ENCODE measurements around the gene SSBP2.
"Not testable (repeated sequence)": the region's sequence is repeated elsewhere in the genome, so short reads cannot be mapped to it uniquely, and the experiment has no call there.

The SSBP2 gene

DNA sequence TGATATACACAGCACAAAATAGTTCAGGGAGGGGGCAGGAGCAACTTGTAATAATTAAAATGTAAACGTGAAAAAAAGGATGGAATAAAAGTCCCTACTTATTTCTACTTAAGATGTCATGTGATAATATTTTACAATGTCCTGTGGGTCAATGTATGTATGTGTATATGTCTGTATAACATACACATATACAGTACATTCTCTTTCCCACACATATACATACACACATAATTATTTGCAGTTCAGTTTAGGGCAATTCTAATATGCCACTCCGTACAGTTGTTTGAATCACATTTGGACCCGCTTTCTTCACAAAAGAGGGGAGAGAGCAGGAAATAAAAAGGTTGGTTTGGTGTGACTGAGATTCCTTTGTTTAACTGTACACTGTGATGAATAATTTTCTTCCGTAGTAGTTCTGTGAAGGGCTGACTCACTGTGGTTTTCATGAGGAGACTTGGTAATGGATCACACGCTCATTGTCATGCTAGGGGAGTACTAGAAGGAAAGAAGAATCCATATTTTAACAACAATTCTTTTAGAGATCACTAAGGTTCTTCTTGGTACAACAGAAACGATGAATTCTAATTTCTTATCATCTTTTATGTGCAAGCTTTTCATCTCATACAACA lies 330.7 kb downstream of the SSBP2 start:
- DNase-seq: no peak

DNA sequence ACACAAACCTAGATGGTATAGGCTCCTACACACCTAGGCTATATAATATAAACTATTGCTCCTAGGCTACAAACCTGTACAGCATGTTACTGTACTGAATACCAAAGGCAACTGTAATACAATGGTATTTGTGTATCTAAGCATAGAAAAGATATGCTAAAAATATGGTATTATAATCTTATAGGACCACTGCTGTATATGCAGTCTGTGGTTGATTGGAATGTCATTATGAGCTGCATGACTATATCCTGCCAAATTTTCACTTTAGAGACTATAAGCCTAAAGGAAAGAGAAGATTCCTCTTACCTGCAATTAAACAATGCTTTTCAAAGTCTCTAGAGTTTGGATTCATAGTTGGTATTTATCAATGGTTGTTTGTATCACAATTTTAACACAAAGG lies 332.3 kb downstream of the SSBP2 start:
- no peak for DNase-seq

DNA sequence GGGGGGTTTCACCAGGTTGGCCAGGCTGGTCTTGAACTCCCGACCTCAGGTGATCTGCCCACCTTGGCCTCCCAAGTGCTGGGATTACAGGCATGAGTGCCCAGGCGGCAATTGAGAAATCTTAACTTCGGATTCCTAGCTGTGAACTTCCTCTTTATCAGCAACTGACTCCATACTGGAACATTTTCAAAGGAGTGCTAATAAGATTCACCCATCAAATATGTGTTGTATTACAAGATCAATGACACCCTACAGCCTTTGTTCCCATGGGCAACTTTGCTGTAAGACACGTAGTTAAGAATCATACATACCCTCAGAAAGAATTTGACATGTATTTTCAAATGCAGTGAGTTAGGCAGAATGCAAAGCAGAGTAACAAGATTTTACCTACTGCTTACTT lies 333.8 kb downstream of the SSBP2 start:
- DNase-seq: no peak

DNA sequence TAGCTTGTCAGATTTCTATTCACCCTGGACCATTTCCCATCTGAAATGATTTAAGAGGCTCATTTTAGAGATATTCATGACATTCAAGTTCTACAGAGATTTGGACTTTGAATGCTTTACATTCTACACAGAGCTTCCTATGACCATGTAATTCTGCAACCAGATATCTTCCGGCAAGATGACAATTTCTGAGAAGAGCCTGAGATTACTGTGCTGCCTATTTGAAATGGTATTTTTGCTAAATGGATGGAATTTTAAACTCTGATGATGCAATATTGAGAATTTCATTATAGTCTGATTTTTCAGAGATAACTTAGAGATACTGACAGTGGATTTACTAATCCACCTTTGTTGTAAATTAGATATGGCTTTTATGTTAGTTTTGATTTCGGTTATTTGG lies 341.0 kb downstream of the SSBP2 start:
- no peak for DNase-seq

DNA sequence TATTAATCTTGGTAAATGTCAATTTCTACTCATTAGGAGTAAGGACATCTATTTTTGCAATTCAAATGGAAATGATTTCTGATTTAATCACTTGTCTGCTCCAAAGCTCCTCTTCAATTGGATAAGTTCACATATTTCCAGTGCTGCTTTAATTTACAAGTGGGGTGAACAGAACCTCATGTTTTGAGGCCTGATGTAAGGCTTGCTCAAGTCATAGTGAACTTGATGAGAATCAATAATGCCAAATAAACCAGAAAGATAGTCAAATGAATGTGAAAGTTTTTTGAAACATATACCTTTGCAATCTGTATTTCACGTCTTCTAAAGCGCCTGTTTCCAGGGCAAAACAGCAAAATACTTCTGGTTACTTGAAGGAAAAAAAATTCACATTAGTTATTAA lies 341.5 kb downstream of the SSBP2 start:
- no peak for DNase-seq

DNA sequence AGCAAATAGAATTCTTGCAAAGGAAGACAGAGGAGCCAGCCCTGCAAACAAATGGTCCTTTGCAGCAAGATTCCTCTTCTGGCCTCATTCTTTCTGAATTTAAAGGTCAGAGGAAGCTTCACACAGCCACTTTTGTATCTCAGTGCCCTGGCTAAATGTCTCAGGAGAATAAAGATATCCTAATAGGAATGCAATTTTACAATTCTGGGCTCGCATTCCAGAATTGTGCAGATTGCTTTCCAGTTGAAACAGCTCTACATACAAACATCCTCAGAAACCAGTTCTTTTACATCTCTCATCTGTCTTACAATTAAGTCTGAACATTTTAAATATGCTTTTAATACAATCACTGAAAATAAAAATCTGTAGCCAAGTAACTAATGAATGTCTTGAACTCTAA lies 342.4 kb downstream of the SSBP2 start:
- DNase-seq: no peak

DNA sequence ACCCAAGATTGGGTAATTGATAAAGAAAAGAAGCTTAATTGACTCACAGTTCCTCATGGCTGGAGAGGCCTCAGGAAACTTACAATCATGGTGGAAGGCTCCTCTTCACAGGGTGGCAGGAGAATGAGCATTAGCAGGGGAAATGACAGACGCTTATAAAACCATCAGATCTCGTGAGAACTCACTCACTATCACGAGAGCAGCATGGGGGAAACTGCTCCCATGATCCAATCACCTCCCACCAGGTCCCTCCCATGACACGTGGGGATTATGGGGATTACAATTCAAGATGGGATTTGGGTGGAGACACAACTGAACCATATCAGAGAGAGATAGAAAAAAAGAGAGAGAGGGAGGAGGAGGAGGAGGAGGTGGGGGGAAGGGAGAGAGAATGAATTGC lies 343.1 kb downstream of the SSBP2 start:
- not testable (repeated sequence) for DNase-seq

DNA sequence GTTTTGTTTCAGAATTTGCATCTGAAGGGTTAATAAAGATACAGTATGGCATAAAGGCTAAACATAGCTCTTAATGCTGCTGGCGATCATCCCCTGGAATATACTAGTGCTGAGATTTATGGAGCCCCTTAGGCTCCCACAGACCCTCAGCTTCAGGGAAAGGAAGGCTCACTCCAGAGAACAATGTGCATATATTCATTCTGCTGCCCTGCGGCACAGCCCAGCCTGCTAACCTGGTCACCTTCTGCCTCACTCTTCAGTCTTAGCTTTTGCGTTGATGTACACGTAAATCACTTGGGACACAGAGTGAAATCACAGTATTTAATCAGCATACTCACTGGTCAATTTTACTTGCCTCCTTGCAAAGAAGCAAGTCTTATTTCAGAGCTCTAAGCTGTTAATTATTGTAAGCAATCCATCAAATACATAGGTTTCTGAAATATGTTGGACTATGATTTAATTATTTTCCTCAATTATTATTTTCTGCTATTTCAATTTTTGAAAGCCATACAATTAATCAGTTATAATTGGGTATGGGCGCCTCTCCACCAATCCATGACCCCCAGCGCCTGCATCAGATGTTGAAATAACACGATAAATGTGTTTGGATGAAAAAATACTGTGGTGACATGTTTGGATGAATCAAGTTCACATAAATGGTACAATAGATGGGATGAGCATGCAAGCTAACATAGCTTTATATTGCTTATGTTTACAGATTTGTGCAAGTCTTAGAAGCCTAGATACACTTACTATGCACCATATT lies 345.6 kb downstream of the SSBP2 start:
- DNase-seq: no peak

DNA sequence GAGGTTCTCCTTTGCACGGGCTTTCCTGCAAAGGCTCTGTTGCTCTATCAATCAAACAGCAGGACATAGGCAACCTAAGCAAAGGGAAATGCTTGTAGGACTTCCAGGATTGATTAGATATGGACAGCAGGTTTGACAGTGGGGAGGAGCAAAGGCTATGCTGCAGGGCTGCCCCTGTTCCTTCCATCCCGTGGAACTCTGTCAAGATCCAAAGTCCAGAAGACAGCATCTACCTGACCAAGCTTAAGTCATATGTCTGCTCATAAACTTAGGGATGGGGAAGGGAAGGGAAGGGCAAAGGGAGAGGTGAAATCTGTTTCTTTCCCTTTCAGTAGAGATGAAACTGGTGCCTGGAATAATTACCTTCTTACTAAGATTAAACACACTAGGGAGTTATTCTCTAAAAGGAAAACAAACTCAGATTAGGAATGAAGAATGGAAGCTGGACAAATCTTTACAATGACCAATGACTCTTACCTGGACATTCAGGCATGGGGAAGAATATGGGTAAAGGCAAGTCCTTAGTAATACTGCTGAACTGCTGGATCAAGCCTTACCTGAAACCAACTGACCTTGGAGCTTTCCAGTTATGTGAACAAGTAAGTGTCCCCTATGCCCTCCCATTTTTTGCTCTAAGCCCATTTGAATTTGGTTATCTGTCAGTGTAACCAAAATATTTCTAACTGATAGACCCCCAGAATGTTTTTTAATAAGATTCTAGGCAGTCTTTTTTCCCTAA lies 348.5 kb downstream of the SSBP2 start:
- no peak for DNase-seq

DNA sequence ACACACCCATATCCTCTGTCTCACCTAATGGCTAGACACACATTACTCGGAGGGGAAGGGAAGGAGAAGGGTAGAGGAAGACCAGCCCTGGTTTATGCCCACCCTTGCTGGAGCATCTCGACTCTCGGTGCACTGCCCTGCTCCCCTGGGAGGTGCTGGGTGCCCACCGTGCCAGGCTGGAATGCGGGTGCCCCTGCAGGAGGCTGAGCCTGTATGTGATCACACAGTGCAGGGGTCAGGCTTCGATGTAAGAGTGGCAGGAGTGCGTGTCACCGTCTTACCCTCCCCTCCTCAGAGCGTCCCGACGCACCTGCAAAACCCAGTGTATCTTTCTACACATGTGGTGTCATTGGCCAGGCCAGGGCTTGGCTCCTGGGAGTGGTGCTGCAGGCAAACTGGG lies 349.6 kb downstream of the SSBP2 start:
- no peak for DNase-seq

DNA sequence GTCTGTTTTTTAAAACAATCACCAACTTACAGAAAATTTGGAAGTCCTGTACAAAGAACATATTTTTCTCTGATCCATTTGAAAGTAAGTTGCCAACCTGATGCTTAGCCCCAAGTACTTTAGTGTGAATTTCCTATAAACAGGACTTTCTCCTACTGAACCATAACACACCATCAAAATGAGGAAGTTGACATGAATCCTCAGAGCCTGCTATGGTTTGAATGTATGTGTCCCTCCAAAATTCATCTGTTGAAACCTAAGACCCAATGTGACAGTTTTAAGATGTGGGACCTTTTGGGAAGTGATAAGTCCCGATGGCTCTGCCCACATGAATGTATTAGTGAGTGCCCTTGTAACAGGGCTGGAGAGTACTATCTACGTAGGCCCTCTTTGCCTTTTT lies 350.5 kb downstream of the SSBP2 start:
- DNase-seq: no peak

DNA sequence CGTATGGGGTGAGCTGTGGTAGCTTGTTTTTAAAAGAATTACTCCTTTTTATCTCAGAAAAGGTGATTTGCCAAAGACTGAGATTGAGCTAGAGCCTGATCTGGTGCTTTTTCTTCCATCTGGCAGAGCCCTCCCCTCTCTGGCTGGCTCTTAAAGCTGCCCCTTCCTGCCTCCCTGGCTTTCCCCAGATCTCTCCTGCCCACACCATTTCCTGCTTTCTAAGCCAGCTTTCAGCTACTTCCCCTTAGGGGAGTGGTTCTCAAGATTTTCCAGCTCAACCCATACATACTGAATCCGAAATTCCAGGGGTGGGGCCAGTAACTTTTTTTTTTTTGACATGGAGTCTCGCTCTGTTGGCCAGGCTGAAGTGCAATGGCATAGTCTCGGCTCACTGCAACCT lies 352.2 kb downstream of the SSBP2 start:
- no peak for DNase-seq

DNA sequence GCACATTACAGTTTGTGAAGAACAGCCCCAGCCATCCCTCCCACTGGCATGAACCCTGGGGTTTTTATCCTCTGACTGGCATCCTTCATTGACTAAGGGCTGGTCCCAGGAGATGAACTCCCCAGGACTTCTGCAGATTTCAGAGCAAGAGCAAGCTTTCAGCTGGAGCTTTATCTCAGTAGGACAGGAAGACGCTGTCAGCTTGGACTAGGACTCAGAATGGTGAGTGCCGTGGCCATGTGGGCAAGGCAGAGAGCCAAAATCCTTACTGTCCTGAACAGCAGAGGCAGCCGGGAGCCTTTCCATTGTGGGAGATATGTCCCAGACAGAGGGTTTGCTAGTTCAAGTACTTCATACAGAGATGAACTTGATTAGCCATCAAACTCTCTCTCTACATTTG lies 353.7 kb downstream of the SSBP2 start:
- no peak for DNase-seq

DNA sequence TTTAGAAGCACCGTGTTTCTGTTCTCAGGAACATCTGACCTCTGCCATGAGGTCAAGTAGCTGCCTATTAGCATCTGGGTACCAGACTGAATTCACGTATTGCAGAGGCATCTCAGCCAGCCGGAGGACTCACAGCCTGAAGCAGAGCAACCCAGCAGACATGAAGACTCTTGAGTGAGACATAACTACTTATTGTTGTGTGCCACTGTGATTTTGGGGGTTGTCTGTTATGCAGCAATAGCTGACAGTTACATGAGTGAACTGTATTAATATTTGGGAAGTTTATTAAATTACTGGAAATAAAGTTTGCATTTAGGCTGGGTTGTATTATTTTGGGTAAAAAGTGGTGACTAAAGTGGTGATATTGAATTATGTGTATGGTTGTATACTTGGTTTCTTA lies 355.6 kb downstream of the SSBP2 start:
- no peak for DNase-seq

DNA sequence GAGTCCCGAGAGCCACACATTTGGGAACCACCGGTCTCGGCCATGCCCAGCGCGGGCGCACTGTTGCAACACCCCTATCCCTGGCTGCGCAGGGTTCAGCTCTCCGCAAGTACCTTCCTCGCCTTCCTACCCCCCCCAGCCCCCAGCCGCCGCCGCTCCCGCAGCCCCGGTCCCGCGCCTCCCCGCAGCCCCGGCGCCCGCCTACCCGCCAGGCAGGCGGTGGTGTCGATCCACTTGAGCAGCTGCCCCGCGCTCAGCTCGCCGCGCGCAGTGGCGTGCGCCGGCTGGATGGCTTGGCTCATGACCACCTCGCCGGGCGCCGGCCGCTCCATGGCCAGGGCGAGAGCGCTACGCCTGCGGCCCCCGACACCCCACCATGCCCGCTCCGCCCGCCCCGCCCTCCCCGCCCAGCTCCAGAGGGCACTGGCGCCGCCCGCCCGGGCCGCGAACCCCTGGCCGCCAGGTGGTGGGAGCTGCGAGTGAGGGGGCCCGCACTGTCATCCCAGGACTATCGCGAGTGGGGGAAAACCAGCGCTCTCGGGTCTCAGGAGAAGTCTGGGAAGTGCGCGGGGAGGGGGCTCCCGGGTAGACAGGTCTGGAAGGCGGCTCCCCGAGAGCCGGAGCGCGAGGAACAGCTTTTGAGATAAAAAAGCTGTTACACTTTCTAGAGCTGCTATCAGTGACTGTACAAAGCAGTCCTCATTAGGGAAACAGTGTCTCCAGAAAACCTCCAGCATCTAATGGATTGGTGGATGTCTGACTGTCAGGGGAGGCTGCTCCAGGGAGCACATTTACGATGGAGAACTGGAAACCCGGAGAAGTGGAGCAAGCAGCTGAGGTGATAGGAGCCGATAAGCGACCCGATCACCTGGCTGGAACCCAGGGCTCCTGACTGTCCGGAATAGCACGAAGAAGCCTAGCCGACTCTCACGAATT lies 356.8 kb downstream of the SSBP2 start, which contains the start of gene ACOT12:
Gene ACOT12 (minus strand): TSS at position 352 of the 936 bp plus-strand sequence. CDS start 20 bp downstream, at position 332.
- DNase-seq: no peak

DNA sequence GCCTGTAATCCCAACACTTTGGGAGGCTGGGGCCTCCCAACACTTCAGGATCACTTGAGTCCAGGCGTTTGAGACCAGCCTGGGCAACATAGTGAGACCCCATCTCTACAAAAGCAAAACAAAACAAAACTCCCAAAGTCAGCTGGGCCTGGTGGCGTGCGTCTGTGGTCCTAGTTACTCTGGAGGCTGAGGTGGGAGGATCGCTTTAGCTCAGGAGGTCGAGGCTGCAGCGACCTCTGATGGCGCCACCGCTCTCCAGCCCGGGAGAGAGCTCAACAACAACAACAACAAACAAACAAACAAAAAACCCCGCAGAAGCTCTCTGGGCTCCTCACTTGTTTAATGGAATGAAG lies 357.5 kb downstream of the SSBP2 start:
- DNase-seq: no peak

DNA sequence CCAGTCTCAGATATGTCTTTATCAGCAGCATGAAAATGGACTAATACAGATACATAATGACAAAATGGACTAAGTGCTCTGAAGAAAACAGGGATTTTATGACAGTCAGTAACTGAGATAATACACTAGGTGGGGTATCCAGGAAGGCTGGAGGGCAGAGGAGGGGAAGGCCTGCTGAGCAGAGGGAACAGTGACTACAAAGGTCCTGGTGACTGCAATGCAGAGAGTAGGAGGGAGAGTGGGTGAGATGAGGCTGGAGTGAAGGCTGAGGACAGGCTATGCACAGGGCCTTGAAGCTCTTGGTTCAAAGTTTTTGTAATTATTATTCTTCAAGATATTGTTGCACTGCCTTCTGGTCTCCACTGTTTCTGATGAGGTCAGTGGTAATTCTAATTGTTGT lies 361.9 kb downstream of the SSBP2 start:
- no peak for DNase-seq

DNA sequence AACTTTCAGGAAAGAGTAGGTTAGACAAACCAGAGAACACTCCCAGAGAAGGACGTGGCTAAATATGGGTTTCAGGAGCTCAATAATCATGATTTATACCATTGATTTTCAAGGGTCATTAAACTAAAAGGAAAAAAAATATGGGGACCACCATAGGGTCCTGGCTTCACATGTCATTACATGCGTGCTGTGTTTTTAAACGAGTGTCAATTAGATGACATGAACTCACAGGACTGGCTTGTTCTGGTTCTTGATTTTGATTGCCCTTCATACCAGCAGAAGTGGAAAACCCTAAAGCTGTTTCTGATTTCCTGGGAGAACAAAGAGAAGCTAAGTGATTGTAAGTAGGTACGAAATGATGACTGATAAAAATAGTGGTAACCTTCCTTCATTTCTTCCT lies 362.7 kb downstream of the SSBP2 start:
- no peak for DNase-seq

DNA sequence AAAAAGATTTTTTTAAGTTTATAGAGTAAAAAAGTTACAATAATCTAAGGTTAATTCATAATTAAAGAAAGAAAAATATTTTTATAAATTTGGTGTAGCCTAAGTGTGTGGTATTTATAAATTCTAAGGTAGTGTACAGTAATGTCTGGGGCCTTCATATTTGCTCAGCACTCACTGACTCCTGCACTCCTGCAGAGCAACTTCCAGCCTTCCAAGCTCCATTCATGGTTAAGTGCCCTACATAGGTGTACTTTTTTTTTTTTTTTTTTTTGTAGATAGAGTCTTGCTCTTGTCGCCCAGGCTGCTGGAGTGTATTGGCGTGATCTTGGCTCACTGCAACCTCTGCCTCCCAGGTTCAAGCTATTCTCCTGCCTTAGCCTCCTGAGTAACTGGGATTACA lies 367.0 kb downstream of the SSBP2 start:
- DNase-seq: no peak

DNA sequence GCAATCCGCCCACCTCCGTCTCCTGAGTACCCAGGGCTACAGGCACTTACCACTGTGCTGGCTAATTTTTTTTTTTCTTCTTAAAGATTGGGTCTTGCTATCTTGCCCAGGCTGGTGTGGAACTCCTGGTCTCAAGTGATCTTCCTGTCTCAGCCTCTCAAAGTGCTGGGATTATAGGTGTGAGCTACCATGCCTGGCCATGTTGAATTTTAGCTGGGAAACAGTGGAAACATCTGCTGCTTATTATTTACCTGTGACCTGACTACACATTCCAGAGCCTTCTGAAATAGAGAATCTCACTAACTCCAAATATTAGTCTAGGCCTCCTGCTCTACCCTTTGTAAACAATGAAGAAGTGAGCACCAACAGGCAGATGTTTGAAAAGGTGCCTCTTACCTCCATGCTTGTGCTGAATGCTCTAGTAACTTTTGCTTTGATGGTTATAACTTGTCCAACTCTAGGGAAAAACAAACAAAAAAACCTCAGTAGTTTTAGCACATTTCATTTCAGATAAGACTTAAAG lies 379.5 kb downstream of the SSBP2 start:
- DNase-seq: no peak

DNA sequence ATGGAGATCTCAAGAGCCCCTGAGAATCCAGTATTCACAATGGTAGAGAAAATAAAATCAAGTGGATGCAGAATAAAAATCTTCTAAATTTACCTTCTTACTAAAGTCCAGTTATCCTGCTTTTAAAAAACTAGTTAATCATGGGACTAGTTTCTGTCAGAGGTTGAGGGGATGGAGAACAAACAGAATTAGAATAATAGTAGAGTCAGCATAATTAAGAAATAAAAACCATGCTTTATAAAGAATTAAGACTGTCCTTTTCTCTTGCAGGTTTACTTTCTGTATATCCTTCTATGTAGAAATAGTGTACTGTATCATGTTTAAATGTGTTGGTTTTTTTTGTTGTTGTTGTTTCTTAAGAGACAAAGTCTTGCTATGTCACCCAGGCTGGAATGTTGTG lies 380.0 kb downstream of the SSBP2 start:
- no peak for DNase-seq

DNA sequence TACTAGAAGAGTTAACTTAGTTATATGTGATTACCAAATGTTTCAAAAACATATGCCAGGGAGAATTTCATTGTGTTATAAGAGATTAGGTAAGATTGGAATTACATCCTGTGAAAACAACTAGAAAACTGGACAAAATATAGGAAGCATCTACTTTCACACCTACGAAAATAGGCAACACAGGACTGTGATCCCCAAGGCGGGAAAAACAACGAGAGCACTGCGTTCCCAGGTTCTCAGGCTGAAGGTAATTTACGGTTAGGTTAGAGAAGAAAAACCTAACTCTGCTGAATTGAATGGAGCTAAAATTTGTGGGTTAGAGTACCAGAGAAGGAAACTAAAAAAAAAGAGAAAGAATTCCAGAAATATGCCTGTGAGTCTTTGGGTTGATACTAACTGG lies 385.4 kb downstream of the SSBP2 start:
- no peak for DNase-seq
